HepG2 (cell line): ENCODE data around the gene TM9SF3. TPM values are rescaled to one million over a fixed set of nuclear protein-coding genes. Genes with fewer than 3 reads are reported as not detected.

Source experiments
- AHR ChIP-seq: IDR thresholded peaks from 2 replicates; pipeline ENCODE4 v1.6.1; 2018; ENCODE audit warnings: missing genetic modification reagents, missing compliant biosample characterization
- ARID5B ChIP-seq: IDR thresholded peaks from 2 replicates; pipeline ENCODE4 v1.4.0; 2020; ENCODE audit warnings: mild to moderate bottlenecking, missing genetic modification reagents
- EP300 ChIP-seq, 3 experiments: sonication (generic) in 1 of 3; formaldehyde crosslinking in 1 of 3; IDR thresholded peaks; 2 replicates each; pipeline versions ENCODE4 v1.5.1 to v1.6.1; 2011 to 2020; ENCODE audit warnings: low read depth in 2 of 3, low read length in 2 of 3, borderline replicate concordance in 1 of 3, improper control_type of control experiment in 1 of 3, mild to moderate bottlenecking in 1 of 3, missing genetic modification reagents in 1 of 3, moderate library complexity in 1 of 3
- ERF ChIP-seq: IDR thresholded peaks from 2 replicates; pipeline ENCODE4 v1.6.1; 2018; ENCODE audit warnings: missing biosample characterization, missing genetic modification reagents
- GTF3A ChIP-seq: sonication (generic); formaldehyde crosslinking; conservative IDR thresholded peaks from 2 replicates; pipeline ENCODE4 v1.4.0; 2020; ENCODE audit warnings: mild to moderate bottlenecking, missing genetic modification reagents
- HDAC1 ChIP-seq: sonication (generic); formaldehyde crosslinking; IDR thresholded peaks from 2 replicates; pipeline ENCODE4 v1.5.1; 2020; ENCODE audit warnings: mild to moderate bottlenecking, missing genetic modification reagents
- MYNN ChIP-seq: sonication (generic); formaldehyde crosslinking; IDR thresholded peaks from 2 replicates; pipeline ENCODE4 v1.4.0; 2020; ENCODE audit warnings: mild to moderate bottlenecking, low read depth, missing genetic modification reagents
- POGZ ChIP-seq: sonication (generic); formaldehyde crosslinking; IDR thresholded peaks from 2 replicates; pipeline ENCODE4 v1.4.0; 2020; ENCODE audit warnings: mild to moderate bottlenecking, missing genetic modification reagents
- RBM39 ChIP-seq: fragments of 200-400 bp; formaldehyde crosslinking; IDR thresholded peaks from one replicate; pipeline ENCODE4 v1.6.1; 2018; ENCODE audit warnings: antibody characterized with exemption, mild to moderate bottlenecking, low read depth, low read length; ENCODE audit not compliant: poor library complexity, severe bottlenecking
- TARDBP ChIP-seq: sonication (generic); formaldehyde crosslinking; IDR thresholded peaks from 2 replicates; pipeline ENCODE4 v1.8.0; 2022; ENCODE audit warnings: mild to moderate bottlenecking, missing genetic modification reagents
- TFDP2 ChIP-seq: sonication (generic); formaldehyde crosslinking; IDR thresholded peaks from 2 replicates; pipeline ENCODE4 v1.4.0; 2020; ENCODE audit warnings: missing genetic modification reagents
- TMF1 ChIP-seq: sonication (generic); formaldehyde crosslinking; IDR thresholded peaks from 2 replicates; pipeline ENCODE4 v1.8.1; 2022; ENCODE audit warnings: low read depth, missing genetic modification reagents
- TSC22D2 ChIP-seq: sonication (generic); formaldehyde crosslinking; IDR thresholded peaks from 2 replicates; pipeline ENCODE4 v1.5.1; 2020; ENCODE audit warnings: missing genetic modification reagents, mild to moderate bottlenecking, borderline replicate concordance
- ZNF263 ChIP-seq: sonication (generic); formaldehyde crosslinking; IDR thresholded peaks from 2 replicates; pipeline ENCODE4 v1.4.0; 2020; ENCODE audit warnings: missing genetic modification reagents
- ZNF589 ChIP-seq: sonication (generic); formaldehyde crosslinking; conservative IDR thresholded peaks from 2 replicates; pipeline ENCODE4 v1.8.0; 2022; ENCODE audit warnings: mild to moderate bottlenecking, moderate library complexity, missing genetic modification reagents
- polyA plus RNA-seq, 8 experiments: library from polyadenylated mRNA; depleted of rRNA in 3 of 8; stranded (reverse) in 7 of 8; unstranded in 1 of 8; fragments of >200 nt; fragmentation: Illumina TruSeq in 4 of 8; extraction: Trizol in 4 of 8; gene quantifications; 2 replicates each; pipeline versions ENCODE4 v1.2.1 to v1.2.3, GENCODE V29; 2011 to 2016; ENCODE audit warnings: low read depth in 4 of 8, missing spikeins in 1 of 8, mixed read lengths in 1 of 8; ENCODE audit not compliant: insufficient read depth in 1 of 8
- total RNA-seq, 5 experiments: library from RNA; depleted of rRNA; stranded (reverse); fragments of >200 nt; fragmentation: Illumina TruSeq; extraction: Trizol; gene quantifications; 2 replicates each; pipeline ENCODE4 v1.2.3, GENCODE V29; 2016; ENCODE audit warnings: low read depth in 1 of 5
- TF ChIP-seq, protein P1 (sequence below): sonication (generic); formaldehyde crosslinking; conservative IDR thresholded peaks from 2 replicates; pipeline ENCODE4 v1.5.0; 2020; ENCODE audit warnings: missing genetic modification reagents
- TF ChIP-seq, protein P2 (sequence below), 2 experiments: fragments of 450-650 bp in 1 of 2; sonication (generic) in 1 of 2; formaldehyde crosslinking; IDR thresholded peaks; 2 replicates each; pipeline versions ENCODE4 v1.5.0 to v1.8.0; 2020 to 2022; ENCODE audit warnings: mild to moderate bottlenecking in 1 of 2, missing genetic modification reagents in 1 of 2
- TF ChIP-seq, protein P3 (sequence below): sonication (generic); formaldehyde crosslinking; IDR thresholded peaks from 2 replicates; pipeline ENCODE4 v1.9.0; 2022; ENCODE audit warnings: missing genetic modification reagents, mild to moderate bottlenecking, borderline replicate concordance

Gene TM9SF3
- total and polyA plus RNA-seq, 2 of the 13 experiments (the other 11 are each of a cell fraction or from before 2014, with no cell fraction given): 43.8 to 120 TPM

- TF ChIP-seq HDAC1 (CRISPR knock-in tag) (peak; percentile 62), EP300 (IDR thresholded peaks at IDR 0.05; ENCODE audit: low read depth in 2 of 2, low read length in 2 of 2) (no peak), EP300 (CRISPR knock-in tag; IDR thresholded peaks at IDR 0.05; ENCODE audit: borderline replicate concordance) (no peak), AHR (CRISPR knock-in tag) (0 out of 2 replicates have a peak, but pooled peaks have one; percentile 20), ZNF263 (CRISPR knock-in tag) (peak; percentile 36; the same call in 1 of the 2 replicates), MYNN (CRISPR knock-in tag) (0 out of 2 replicates have a peak, but pooled peaks have one; percentile 45), TMF1 (no peak), GTF3A (CRISPR knock-in tag) (0 out of 2 replicates have a peak, but pooled peaks have one; percentile 41), TFDP2 (CRISPR knock-in tag) (peak; percentile 15; the same call in 1 of the 2 replicates), POGZ (peak; percentile 7; the same call in 1 of the 2 replicates), TARDBP (no peak; the same call in 1 of the 2 replicates), TSC22D2 (CRISPR knock-in tag) (peak; percentile 54; the same call in 1 of the 2 replicates), ARID5B (CRISPR knock-in tag) (0 out of 2 replicates have a peak, but pooled peaks have one; percentile 8), RBM39 (no peak), ZNF589 (CRISPR knock-in tag) (no peak), ERF (CRISPR knock-in tag) (peak; percentile 79)
- TF ChIP-seq, protein P1, sequence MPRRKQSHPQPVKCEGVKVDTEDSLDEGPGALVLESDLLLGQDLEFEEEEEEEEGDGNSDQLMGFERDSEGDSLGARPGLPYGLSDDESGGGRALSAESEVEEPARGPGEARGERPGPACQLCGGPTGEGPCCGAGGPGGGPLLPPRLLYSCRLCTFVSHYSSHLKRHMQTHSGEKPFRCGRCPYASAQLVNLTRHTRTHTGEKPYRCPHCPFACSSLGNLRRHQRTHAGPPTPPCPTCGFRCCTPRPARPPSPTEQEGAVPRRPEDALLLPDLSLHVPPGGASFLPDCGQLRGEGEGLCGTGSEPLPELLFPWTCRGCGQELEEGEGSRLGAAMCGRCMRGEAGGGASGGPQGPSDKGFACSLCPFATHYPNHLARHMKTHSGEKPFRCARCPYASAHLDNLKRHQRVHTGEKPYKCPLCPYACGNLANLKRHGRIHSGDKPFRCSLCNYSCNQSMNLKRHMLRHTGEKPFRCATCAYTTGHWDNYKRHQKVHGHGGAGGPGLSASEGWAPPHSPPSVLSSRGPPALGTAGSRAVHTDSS (CRISPR knock-in tag): no peak
- TF ChIP-seq, protein P2, sequence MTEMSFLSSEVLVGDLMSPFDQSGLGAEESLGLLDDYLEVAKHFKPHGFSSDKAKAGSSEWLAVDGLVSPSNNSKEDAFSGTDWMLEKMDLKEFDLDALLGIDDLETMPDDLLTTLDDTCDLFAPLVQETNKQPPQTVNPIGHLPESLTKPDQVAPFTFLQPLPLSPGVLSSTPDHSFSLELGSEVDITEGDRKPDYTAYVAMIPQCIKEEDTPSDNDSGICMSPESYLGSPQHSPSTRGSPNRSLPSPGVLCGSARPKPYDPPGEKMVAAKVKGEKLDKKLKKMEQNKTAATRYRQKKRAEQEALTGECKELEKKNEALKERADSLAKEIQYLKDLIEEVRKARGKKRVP (CRISPR knock-in tag; IDR thresholded peaks at IDR 0.05): no peak
- TF ChIP-seq, protein P3, sequence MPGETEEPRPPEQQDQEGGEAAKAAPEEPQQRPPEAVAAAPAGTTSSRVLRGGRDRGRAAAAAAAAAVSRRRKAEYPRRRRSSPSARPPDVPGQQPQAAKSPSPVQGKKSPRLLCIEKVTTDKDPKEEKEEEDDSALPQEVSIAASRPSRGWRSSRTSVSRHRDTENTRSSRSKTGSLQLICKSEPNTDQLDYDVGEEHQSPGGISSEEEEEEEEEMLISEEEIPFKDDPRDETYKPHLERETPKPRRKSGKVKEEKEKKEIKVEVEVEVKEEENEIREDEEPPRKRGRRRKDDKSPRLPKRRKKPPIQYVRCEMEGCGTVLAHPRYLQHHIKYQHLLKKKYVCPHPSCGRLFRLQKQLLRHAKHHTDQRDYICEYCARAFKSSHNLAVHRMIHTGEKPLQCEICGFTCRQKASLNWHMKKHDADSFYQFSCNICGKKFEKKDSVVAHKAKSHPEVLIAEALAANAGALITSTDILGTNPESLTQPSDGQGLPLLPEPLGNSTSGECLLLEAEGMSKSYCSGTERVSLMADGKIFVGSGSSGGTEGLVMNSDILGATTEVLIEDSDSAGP: peak; percentile 73; the same call in 1 of the 2 replicates
Measured at GRCh38 chr10:96586419-96587263, at the start of gene TM9SF3 (continued).
